Caco-2 (cell line): ENCODE results near the gene CDK14. TPM values are rescaled to one million over a fixed set of nuclear protein-coding genes. Genes with fewer than 3 reads are reported as not detected.

Experiments used
- BruUV-seq: library from RNA; stranded (reverse); fragments of 400-500 nt; replicated peaks from 2 replicates; lab custom pipeline; 2021; lab: Mats Ljungman, UMichigan
- CTCF ChIA-PET: fragments of 300-600 bp; sonication (Branson Sonifier 250); formaldehyde crosslinking; loops from one replicate; lab custom pipeline; 2022; ENCODE audit warnings: antibody characterized with exemption; lab: Charles Lee
- POLR2A ChIA-PET: fragments of 300-600 bp; sonication (Branson Sonifier 250); formaldehyde crosslinking; loops from one replicate; lab custom pipeline; 2022; ENCODE audit warnings: antibody characterized with exemption; lab: Charles Lee
- DNase-seq, 2 experiments: peaks; one replicate each; pipeline versions ENCODE4 v3.0.0 to v3.0.0-alpha.2; 2020 to 2022
- H3K27me3 ChIP-seq: replicated peaks from 2 replicates; pipeline ENCODE4 v1.6.0; 2011; ENCODE audit warnings: low read length; ENCODE audit not compliant: control insufficient read depth, insufficient read depth
- H3K36me3 ChIP-seq: 2 replicates; pipeline ENCODE4 v1.5.1; 2011; ENCODE audit warnings: low read length; ENCODE audit not compliant: control insufficient read depth, insufficient read depth
- H3K4me1 ChIP-seq: fragments of 250-450 bp; sonication (Bioruptor Pico); 2 replicates; pipeline ENCODE4 v1.5.1; 2020; ENCODE audit warnings: mild to moderate bottlenecking
- H3K4me3 ChIP-seq: 2 replicates; pipeline ENCODE4 v1.5.1; 2011; ENCODE audit warnings: low read depth, mild to moderate bottlenecking, control low read depth, low read length
- H3K9me3 ChIP-seq: fragments of 250-450 bp; sonication (Bioruptor Pico); 2 replicates; pipeline ENCODE4 v1.5.1; 2020; ENCODE audit warnings: mild to moderate bottlenecking, moderate library complexity
- H3K27ac Mint-ChIP-seq: one replicate; pipeline ENCODE4 v1.8.0; 2022; ENCODE audit warnings: mixed read lengths; ENCODE audit not compliant: unreplicated experiment
- H3K27me3 Mint-ChIP-seq: one replicate; pipeline ENCODE4 v1.8.0; 2022; ENCODE audit warnings: mixed read lengths; ENCODE audit not compliant: insufficient read depth, unreplicated experiment
- H3K36me3 Mint-ChIP-seq: one replicate; pipeline ENCODE4 v1.8.0; 2022; ENCODE audit warnings: mild to moderate bottlenecking, mixed read lengths; ENCODE audit not compliant: insufficient read depth, unreplicated experiment
- H3K4me1 Mint-ChIP-seq: one replicate; pipeline ENCODE4 v1.8.0; 2022; ENCODE audit warnings: low read depth, mixed read lengths; ENCODE audit not compliant: unreplicated experiment
- H3K4me3 Mint-ChIP-seq: one replicate; pipeline ENCODE4 v1.8.0; 2022; ENCODE audit warnings: mild to moderate bottlenecking, moderate library complexity, mixed read lengths; ENCODE audit not compliant: unreplicated experiment
- H3K9me3 Mint-ChIP-seq: one replicate; pipeline ENCODE4 v1.8.0; 2022; ENCODE audit warnings: mixed read lengths; ENCODE audit not compliant: unreplicated experiment
- intact Hi-C: fragments of 100-400 bp; cut with micrococcal nuclease; formaldehyde crosslinking; loops from one replicate; pipeline ENCODE4 v1.10.0; 2022; ENCODE audit not compliant: unreplicated experiment
- total RNA-seq: library from RNA; stranded (reverse); gene quantifications from 2 replicates; pipeline ENCODE4 v1.2.3, GENCODE V29; 2022
- TF ChIP-seq, protein P1 (sequence below), 2 experiments: fragments of 200-600 bp in 1 of 2; IDR thresholded peaks; 1 replicate in 1 of 2; 2 replicates in 1 of 2; pipeline versions ENCODE4 v1.5.1 to v1.8.0; 2011 to 2022; ENCODE audit warnings: antibody characterized with exemption in 1 of 2, control low read depth in 1 of 2, inconsistent platforms in 1 of 2, low read depth in 1 of 2, low read length in 1 of 2, mild to moderate bottlenecking in 1 of 2, moderate library complexity in 1 of 2; ENCODE audit not compliant: insufficient read depth in 1 of 2, severe bottlenecking in 1 of 2, unreplicated experiment in 1 of 2

Gene CDK14
- total RNA-seq, 1 experiment from 2014 or later, result 18.2 TPM

DNA sequence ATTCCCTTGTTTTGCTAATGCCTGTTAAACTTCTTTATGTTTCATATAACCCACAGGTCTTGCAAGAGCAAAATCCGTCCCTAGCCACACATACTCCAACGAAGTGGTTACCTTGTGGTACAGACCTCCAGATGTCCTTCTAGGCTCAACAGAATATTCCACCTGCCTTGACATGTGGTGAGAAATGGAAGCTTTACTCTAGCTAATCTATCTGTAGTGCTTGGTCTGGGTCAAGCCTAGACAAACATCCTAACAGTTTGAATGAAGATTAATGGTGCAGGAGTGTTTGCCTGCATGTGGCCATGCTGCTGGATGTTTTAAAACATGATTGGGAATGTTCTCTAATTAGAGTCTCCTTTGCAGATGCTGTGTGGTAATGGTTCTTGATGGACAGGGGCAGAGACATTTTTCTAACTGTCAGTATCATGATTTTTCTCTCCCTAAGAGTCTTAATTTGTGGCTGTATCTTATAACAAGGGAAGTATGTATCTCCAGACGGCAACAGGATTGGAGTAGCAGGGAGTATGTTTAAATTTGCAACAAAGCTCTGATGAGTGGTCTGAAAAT lies 359.6 kb downstream of the CDK14 start:
- no TSS peak for BruUV-seq
- no peaks in the 10 kb centered on the region for H3K36me3 Mint-ChIP-seq
- no peaks in the 10 kb centered on the region for H3K36me3 ChIP-seq
- ChIA-PET POLR2A (no interaction called here), CTCF (interaction anchor here (0.7 to 1.0 kb wide), 2 partner anchors 27 to 79 kb away, joined by 3 to 4 read pairs; no protein-coding TSS in a partner anchor)
- TF ChIP-seq, protein P1, sequence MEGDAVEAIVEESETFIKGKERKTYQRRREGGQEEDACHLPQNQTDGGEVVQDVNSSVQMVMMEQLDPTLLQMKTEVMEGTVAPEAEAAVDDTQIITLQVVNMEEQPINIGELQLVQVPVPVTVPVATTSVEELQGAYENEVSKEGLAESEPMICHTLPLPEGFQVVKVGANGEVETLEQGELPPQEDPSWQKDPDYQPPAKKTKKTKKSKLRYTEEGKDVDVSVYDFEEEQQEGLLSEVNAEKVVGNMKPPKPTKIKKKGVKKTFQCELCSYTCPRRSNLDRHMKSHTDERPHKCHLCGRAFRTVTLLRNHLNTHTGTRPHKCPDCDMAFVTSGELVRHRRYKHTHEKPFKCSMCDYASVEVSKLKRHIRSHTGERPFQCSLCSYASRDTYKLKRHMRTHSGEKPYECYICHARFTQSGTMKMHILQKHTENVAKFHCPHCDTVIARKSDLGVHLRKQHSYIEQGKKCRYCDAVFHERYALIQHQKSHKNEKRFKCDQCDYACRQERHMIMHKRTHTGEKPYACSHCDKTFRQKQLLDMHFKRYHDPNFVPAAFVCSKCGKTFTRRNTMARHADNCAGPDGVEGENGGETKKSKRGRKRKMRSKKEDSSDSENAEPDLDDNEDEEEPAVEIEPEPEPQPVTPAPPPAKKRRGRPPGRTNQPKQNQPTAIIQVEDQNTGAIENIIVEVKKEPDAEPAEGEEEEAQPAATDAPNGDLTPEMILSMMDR (IDR thresholded peaks at IDR 0.05; ENCODE audit: insufficient read depth in 1 of 2, low read depth in 1 of 2, low read length in 1 of 2, severe bottlenecking in 1 of 2, unreplicated experiment in 1 of 2), result no peak
- intact Hi-C loops, result no loop called here
- H3K27me3 ChIP-seq, result no peaks in the 10 kb centered on the region
- no peak overlapping the region for H3K4me3 ChIP-seq
- no peak overlapping the region for H3K27ac Mint-ChIP-seq
- no peaks in the 10 kb centered on the region for H3K9me3 Mint-ChIP-seq
- H3K9me3 ChIP-seq, result no peaks in the 10 kb centered on the region
- no peaks in the 10 kb centered on the region for H3K27me3 Mint-ChIP-seq
- H3K4me3 Mint-ChIP-seq, result no peak overlapping the region
- no peaks in the 10 kb centered on the region for H3K4me1 ChIP-seq
- no peaks in the 10 kb centered on the region for H3K4me1 Mint-ChIP-seq
- DNase-seq, result no peak

- CTCF ChIA-PET, result no interaction called here
- Mint-ChIP-seq H3K4me1 (no peaks in the 10 kb centered on the region), H3K36me3 (no peaks in the 10 kb centered on the region), H3K9me3 (no peaks in the 10 kb centered on the region), H3K27ac (no peak overlapping the region), H3K4me3 (no peak overlapping the region), H3K27me3 (no peaks in the 10 kb centered on the region)
- H3K4me3 ChIP-seq, result no peak overlapping the region
- intact Hi-C loops, result no loop called here
- H3K4me1 ChIP-seq, result no peaks in the 10 kb centered on the region
- H3K9me3 ChIP-seq, result no peaks in the 10 kb centered on the region
- H3K36me3 ChIP-seq, result no peaks in the 10 kb centered on the region
- POLR2A ChIA-PET, result no interaction called here
- no peak for DNase-seq
- BruUV-seq, result no TSS peak
- TF ChIP-seq, protein P1 (IDR thresholded peaks at IDR 0.05; ENCODE audit: insufficient read depth in 1 of 2, low read depth in 1 of 2, low read length in 1 of 2, severe bottlenecking in 1 of 2, unreplicated experiment in 1 of 2), result no peak
- H3K27me3 ChIP-seq, result no peaks in the 10 kb centered on the region
Measured at GRCh38 chr7:90957883-90958282, 361.8 kb downstream of the CDK14 start.

- no peak for DNase-seq
- H3K9me3 Mint-ChIP-seq, result no peaks in the 10 kb centered on the region
- no peak overlapping the region for H3K27ac Mint-ChIP-seq
- intact Hi-C loops, result no loop called here
- Histone ChIP-seq H3K27me3 (no peaks in the 10 kb centered on the region), H3K4me3 (no peak overlapping the region), H3K36me3 (no peaks in the 10 kb centered on the region), H3K9me3 (no peaks in the 10 kb centered on the region), H3K4me1 (no peaks in the 10 kb centered on the region)
- H3K4me3 Mint-ChIP-seq, result no peak overlapping the region
- no peaks in the 10 kb centered on the region for H3K36me3 Mint-ChIP-seq
- TF ChIP-seq, protein P1 (IDR thresholded peaks at IDR 0.05; ENCODE audit: insufficient read depth in 1 of 2, low read depth in 1 of 2, low read length in 1 of 2, severe bottlenecking in 1 of 2, unreplicated experiment in 1 of 2), result no peak
- H3K4me1 Mint-ChIP-seq, result no peaks in the 10 kb centered on the region
- CTCF ChIA-PET, result no interaction called here
- POLR2A ChIA-PET, result no interaction called here
- no TSS peak for BruUV-seq
- no peaks in the 10 kb centered on the region for H3K27me3 Mint-ChIP-seq
Measured at GRCh38 chr7:90958647-90959046, 362.5 kb downstream of the CDK14 start.
